Heart left ventricle (tissue), 16 donors: ENCODE measurements around the gene CALML6. TPM values are rescaled to one million over a fixed set of nuclear protein-coding genes. Genes with fewer than 3 reads are reported as not detected.
A peak's percentile ranks its signal among the peaks of the same experiment; 100 is the strongest.

ENCODE experiments used
- ATAC-seq, 4 donors: fragments of 200-7000 bp; cut with Tn5 transposase; one replicate each; pipeline ENCODE4 v1.9.1; 2020 to 2022; ENCODE audit warnings: moderate library complexity in 4 of 4, mild to moderate bottlenecking in 3 of 4, moderate number of reproducible peaks in 1 of 4
- DNase-seq, 5 donors: peaks; one replicate each; pipeline ENCODE4 v3.0.0-alpha.2; 2020
- H3K27ac ChIP-seq, 12 donors: fragments of 200-600 bp; sonication (generic) in 4 of 12; one replicate each; pipeline versions ENCODE4 v1.5.0 to v1.8.0; 2016 to 2022; ENCODE audit warnings: mild to moderate bottlenecking in 2 of 12
- H3K27me3 ChIP-seq, 9 donors: fragments of 200-600 bp; sonication (generic) in 2 of 9; one replicate each; pipeline versions ENCODE4 v1.5.1 to v1.8.0; 2016 to 2022; ENCODE audit warnings: mild to moderate bottlenecking in 3 of 9
- H3K36me3 ChIP-seq, 9 donors: fragments of 200-600 bp; sonication (generic) in 2 of 9; one replicate each; pipeline versions ENCODE4 v1.5.0 to v1.8.0; 2018 to 2022; ENCODE audit warnings: mild to moderate bottlenecking in 2 of 9
- H3K4me1 ChIP-seq, 12 donors: fragments of 200-600 bp; sonication (generic) in 4 of 12; one replicate each; pipeline versions ENCODE4 v1.5.0 to v1.8.0; 2016 to 2022; ENCODE audit warnings: mild to moderate bottlenecking in 3 of 12
- H3K4me3 ChIP-seq, 12 donors: fragments of 200-600 bp; sonication (generic) in 4 of 12; one replicate each; pipeline versions ENCODE4 v1.5.0 to v1.8.0; 2017 to 2022; ENCODE audit warnings: mild to moderate bottlenecking in 9 of 12, moderate library complexity in 4 of 12
- H3K9me3 ChIP-seq, 12 donors: fragments of 200-600 bp; sonication (generic) in 4 of 12; one replicate each; pipeline versions ENCODE4 v1.5.0 to v1.8.0; 2016 to 2022; ENCODE audit warnings: mild to moderate bottlenecking in 1 of 12
- CTCF ChIP-seq, 12 donors: fragments of 200-600 bp; sonication (generic) in 4 of 12; IDR thresholded peaks; one replicate each; pipeline versions ENCODE4 v1.5.0 to v1.8.0; 2018 to 2022; ENCODE audit warnings: antibody characterized with exemption in 12 of 12, mild to moderate bottlenecking in 5 of 12
- POLR2A ChIP-seq, 2 donors: fragments of 450-650 bp; IDR thresholded peaks; one replicate each; pipeline ENCODE4 v1.6.1; 2017; ENCODE audit warnings: antibody characterized with exemption in 2 of 2, mild to moderate bottlenecking in 2 of 2, moderate library complexity in 2 of 2
- WGBS, 4 donors: extraction: QIAGEN DNeasy Blood & Tissue Kit in 2 of 4; methylation state at CpG; one replicate each; pipeline versions ENCODE4 v1.1.5 to v1.1.7; 2013 to 2018; 5-methylcytosine and 5-hydroxymethylcytosine counted together
- intact Hi-C, 10 donors: fragments of 100-400 bp; cut with DNase I; formaldehyde crosslinking; loops; one replicate each; pipeline versions ENCODE4 v1.11.1 to v1.14.2; 2022
- polyA plus RNA-seq, 2 donors: library from polyadenylated mRNA; stranded (reverse); fragments of 200-250 nt; gene quantifications; one replicate each; pipeline ENCODE4 v1.2.3, GENCODE V29; 2013
- total RNA-seq, 9 donors: library from RNA; depleted of rRNA in 2 of 9; stranded (reverse); fragments of >200 nt in 2 of 9; fragmentation: NEBNext Ultra II Directional in 3 of 9; extraction: Animal tissue kit (Norgen Biotek cat#: 25700) in 3 of 9; gene quantifications; one replicate each; pipeline versions ENCODE4 v1.1.0 to v1.2.4, GENCODE V29; 2016 to 2023
- donor health status: ischemic (EF 13 %, LVEDD 7.1; RV severe dilation, severe dysfunction).
- donor health status: healthy with polysubstance abuse.
- donor health status: DM: no; HTN: yes; CAD: no.
- donor health status: DM: no; HTN: no; CAD: no.
- donor health status: ischemic (EF 25% LVEDD 6.9; RV normal size, moderate dysfunction).
- donor health status: ischemic (EF 25% LVEDD 5.7; RV mildly dilated, moderate dysfunction).
- donor health status: healthy.
- donor health status: DM: yes; HTN: yes; CAD: no.
- donor health status: ischemic (EF 35%, LVEDD 5.7; RV mildly dilated, moderate dysfunction).
- donor health status: nonischemic (EF 11% LVEDD 7.7; RV severe dilation, severe dysfunction).
- donor health status: DM: yes; HTN: yes; CAD: no.
- donor health status: PGD.
- donor health status: ischemic (EF 29% LVEDD 5.4; RV normal size, mild dysfunction).
- donor health status: nonischemic (EF 23%, LVEDD 6.1; RV moderate dilation, normal function).

Gene CALML6
- total and polyA plus RNA-seq, 11 donors, result 0.17 to 0.58 (median 0.29) TPM; not detected in 8

- Histone ChIP-seq H3K36me3 (no peaks in the 10 kb centered on the region), H3K27ac (no peak overlapping the region), H3K4me1 (no peaks in the 10 kb centered on the region), H3K27me3 (peaks cover 0 to 17% (median 0%) of the 10 kb centered on the region in 9 donors), H3K9me3 (no peaks in the 10 kb centered on the region), H3K4me3 (no peak overlapping the region)
- DNase-seq (no peak), ATAC-seq (no peak)
- intact Hi-C loops, result no loop called here
- TF ChIP-seq CTCF (IDR thresholded peaks at IDR 0.05) (no peak), POLR2A (IDR thresholded peaks at IDR 0.05) (no peak)
- 72 to 78% (median 72%) methylated on average over 15 to 16 of the region's 16 CpGs for WGBS, 4 donors
Observed at GRCh38 chr1:1937549-1938275, 22.7 kb downstream of the CALML6 start.

GRCh38 chr1:1938276-1938573 is 23.2 kb downstream of the CALML6 start:
- intact Hi-C loops, result no loop called here
- TF ChIP-seq POLR2A (IDR thresholded peaks at IDR 0.05) (no peak), CTCF (IDR thresholded peaks at IDR 0.05) (no peak)
- WGBS, 4 donors, result 75 to 77% (median 75%) methylated on average over 6 of the region's 6 CpGs
- ATAC-seq (peak in 1 of 4 donors; percentile 16), DNase-seq (no peak)
- H3K4me3 ChIP-seq, result no peak overlapping the region
- H3K27ac ChIP-seq, result no peak overlapping the region
- no peaks in the 10 kb centered on the region for H3K36me3 ChIP-seq
- H3K4me1 ChIP-seq, result no peaks in the 10 kb centered on the region
- H3K27me3 ChIP-seq, result peaks cover 0 to 17% (median 0%) of the 10 kb centered on the region in 9 donors
- H3K9me3 ChIP-seq, result no peaks in the 10 kb centered on the region

- peak in 1 of 5 donors; percentile 48 for DNase-seq
Observed at GRCh38 chr1:1938613-1939295, 23.7 kb downstream of the CALML6 start.

More at GRCh38 chr1:1938613-1939295, 23.7 kb downstream of the CALML6 start:
- intact Hi-C loops, result no loop called here
- H3K27me3 ChIP-seq, result peaks cover 0 to 17% (median 0%) of the 10 kb centered on the region in 9 donors
- ATAC-seq, result no peak
- no peak overlapping the region for H3K27ac ChIP-seq
- H3K4me1 ChIP-seq, result peaks cover 0 to 1% (median 0%) of the 10 kb centered on the region in 12 donors
- 81 to 86% (median 82%) methylated on average over 24 of the region's 24 CpGs for WGBS, 4 donors
- no peak overlapping the region for H3K4me3 ChIP-seq
- no peaks in the 10 kb centered on the region for H3K9me3 ChIP-seq
- TF ChIP-seq POLR2A (IDR thresholded peaks at IDR 0.05) (no peak), CTCF (IDR thresholded peaks at IDR 0.05) (no peak)
- no peaks in the 10 kb centered on the region for H3K36me3 ChIP-seq
